Measurements from ENCODE around the gene KRTAP9-6.
"Not testable (repeated sequence)": the region's sequence is repeated elsewhere in the genome, so short reads cannot be mapped to it uniquely, and the experiment has no call there.

The KRTAP9-6 gene

DNA sequence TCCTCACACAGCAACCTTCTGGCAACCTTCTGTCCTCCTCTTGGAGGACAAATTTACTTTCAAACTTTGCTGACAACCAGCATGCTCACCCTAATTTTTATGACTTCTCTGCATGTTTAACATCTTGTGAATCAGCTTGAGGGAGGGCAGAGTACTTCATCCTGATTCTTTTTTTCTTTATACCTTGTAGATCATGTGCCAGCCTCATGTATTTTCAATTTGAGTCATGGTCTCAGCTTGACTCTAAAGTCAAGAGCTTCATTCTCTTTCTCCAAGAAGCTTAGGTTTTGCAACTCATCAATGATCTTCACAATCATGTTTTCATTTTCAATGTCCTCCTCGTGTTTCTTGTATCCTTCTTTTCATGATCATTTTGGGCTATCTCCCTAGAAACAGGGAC, 6.7 kb downstream of the KRTAP9-6 start:
- DNase-seq, result no peak

- DNase-seq, result not testable (repeated sequence)
Measured at GRCh38 chr17:41275648-41276190, 10.5 kb downstream of the KRTAP9-6 start, which contains the start of gene KRTAP9-7. KRTAP9-7 (plus strand) TSS chr17:41275698; CDS start chr17:41275698, 0 bp downstream.

DNA sequence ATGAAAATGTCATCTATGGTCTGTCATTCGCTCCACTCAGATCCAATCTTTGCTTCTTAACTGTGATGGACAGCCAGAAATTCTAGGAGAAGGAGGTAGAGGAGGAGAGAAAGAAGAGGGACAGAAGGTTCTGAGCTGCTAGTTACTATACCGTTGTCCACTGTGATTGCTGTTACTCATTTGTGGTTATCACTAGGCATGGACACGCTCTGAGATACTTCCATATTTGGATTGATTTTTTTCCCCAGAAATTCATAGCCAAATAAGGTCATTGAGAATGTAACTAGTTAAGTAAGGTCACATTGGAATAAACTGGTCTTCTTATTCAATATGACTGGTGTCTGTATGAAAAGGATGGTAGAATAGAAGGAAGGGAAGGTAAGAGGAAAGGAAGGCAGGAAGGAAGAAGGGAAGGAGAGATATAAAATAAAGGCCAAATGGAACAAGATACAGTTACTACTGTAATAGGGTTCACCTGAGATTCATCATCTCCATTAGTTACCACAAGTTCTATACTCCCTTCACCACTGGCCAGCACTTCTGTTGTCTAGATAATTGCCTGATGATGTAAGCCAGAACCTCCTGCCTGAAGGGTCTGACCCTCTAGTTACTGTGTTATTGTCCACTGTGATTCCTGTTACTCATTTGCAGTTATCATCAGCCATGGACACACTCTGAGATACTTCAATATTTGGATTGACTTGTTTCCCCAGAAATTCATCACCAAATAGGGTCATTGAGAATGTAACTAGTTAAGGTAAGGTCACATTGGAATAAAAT, 13.2 kb downstream of the KRTAP9-6 start:
- no peak for DNase-seq

GRCh38 chr17:41284043-41284442, 18.9 kb downstream of the KRTAP9-6 start:
- no peak for DNase-seq

GRCh38 chr17:41284546-41284945, 19.4 kb downstream of the KRTAP9-6 start:
- peak; percentile 2 for DNase-seq

- no peak for DNase-seq
Measured at GRCh38 chr17:41287050-41287449, 21.9 kb downstream of the KRTAP9-6 start.

- no peak for DNase-seq
Measured at GRCh38 chr17:41294016-41294415, 28.8 kb downstream of the KRTAP9-6 start.

- no peak for DNase-seq
Measured at GRCh38 chr17:41296846-41297245, 31.7 kb downstream of the KRTAP9-6 start.

- DNase-seq, result no peak
Measured at GRCh38 chr17:41298458-41299135, 33.4 kb downstream of the KRTAP9-6 start.

DNA sequence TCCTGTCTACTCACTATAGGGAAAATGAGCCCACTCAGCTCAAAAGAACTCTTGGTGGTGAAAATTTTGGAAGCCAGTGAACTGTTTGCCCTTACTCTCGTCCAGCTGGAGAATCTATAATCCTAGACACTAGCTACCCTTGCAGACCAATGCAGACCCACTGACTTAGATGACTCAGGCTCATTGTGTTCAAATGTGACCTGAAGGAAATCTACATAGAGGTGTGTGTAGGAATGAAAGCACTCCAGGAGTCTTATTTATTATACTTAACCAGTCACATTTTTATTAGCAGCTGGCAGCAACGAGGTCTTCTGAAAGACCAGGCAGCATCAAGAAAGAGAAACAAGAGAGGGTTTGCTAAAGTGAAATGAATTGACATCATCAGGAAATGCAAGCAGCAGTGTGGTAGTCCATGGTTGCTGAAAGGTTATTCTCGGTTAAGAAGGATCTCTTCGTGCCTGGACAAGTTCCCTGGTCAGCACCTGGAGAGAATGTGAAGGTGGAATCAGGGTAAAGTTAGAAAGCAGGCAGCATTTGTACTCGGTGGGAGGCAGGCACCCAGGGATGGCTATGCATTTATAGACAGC, 36.1 kb downstream of the KRTAP9-6 start:
- DNase-seq, result no peak

DNA sequence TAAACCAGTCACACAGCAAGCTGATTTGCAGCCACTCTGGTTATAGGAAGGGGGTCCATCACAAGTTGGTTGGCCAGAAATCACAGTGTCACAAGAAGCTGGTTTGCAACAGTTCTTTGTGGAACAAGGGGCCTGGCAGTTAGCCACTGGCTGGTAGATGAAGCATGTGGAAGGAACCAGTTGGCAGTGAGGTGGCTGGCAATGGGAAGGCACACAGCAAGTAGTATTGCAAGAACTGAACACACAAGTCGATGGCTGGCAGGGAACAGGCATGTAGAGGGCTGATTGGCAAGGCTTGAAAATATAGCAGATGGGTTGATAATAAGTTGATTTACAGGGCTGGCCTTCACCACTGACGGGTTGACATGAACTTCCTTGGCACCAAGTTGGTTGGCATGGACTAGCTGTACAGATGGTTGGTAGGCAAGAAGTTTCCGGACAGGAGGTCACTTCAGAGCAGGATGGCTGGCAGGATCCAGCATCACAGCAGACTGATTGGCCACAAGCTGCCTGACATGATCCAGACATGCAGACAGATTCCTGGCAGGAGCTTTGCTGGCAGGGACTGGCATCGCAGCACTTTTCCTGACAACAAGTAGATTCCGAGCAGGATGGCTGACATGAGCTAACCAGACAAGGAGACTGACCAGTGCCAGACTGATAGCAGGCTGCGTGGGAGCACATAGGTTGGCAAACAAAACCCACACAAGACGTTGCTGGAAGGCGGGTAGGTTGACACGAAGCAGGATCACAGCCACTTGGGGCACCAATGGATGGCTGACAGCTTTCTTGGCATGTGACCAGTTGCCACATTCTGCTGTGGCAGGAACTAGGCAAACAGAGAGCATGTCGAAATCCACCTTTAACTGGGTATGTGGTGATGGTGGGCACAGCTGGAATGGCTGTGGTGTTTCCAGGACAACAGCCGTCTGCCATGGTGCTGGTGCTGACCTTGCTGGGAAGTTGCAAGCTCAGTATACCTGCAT, 37.0 kb downstream of the KRTAP9-6 start, which contains the start of gene KRTAP29-1:
KRTAP29-1 (minus strand) TSS at position 936 of the 986 bp plus-strand sequence; CDS start at position 936, 0 bp downstream.
- DNase-seq, result peak; percentile 68

GRCh38 chr17:41302981-41303380, 37.8 kb downstream of the KRTAP9-6 start:
- DNase-seq, result no peak

DNA sequence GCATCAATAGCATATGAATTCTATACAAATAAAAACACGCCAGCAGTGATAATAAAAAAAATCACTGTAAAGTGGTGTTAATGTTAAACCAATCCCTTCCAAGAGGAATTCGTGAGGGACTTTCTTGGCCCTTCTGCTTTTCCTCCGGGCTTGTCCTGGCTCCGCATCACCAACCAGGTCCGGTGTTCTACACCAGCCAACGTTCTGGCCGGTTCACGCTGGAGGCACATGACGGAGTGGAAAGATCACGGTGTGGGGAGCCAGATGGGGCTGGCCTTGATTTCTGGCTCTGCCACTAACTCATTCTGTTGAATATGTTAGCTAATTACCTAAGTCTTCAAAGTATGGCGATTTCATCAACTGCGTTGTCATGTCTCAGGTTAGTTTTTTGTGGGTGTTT, 38.9 kb downstream of the KRTAP9-6 start:
- DNase-seq, result no peak

GRCh38 chr17:41307647-41308046, 42.5 kb downstream of the KRTAP9-6 start:
- DNase-seq, result no peak

- DNase-seq, result peak; percentile 41
Measured at GRCh38 chr17:41308251-41308917, 43.2 kb downstream of the KRTAP9-6 start.

- DNase-seq, result no peak
Measured at GRCh38 chr17:41308918-41309359, 43.8 kb downstream of the KRTAP9-6 start, which contains the start of gene KRTAP16-1. KRTAP16-1 (minus strand) TSS chr17:41309309; CDS start chr17:41309253, 56 bp downstream.

- DNase-seq, result no peak
Measured at GRCh38 chr17:41311111-41311510, 45.9 kb downstream of the KRTAP9-6 start.

- no peak for DNase-seq
Measured at GRCh38 chr17:41315204-41315794, 50.1 kb downstream of the KRTAP9-6 start, which contains the start of gene KRTAP17-1. KRTAP17-1 (minus strand) TSS chr17:41315710; CDS start chr17:41315650, 60 bp downstream.
